Ramos (cell line): Measurements from ENCODE around the gene CCDC13.

Experiments
- in situ Hi-C: fragments of 300-500 bp; cut with MboI; formaldehyde crosslinking; loops from one replicate; pipeline ENCODE4 v1.14.3; 2022; ENCODE audit warnings: low sequenced_read_pairs; ENCODE audit not compliant: unreplicated experiment

The CCDC13 gene

GRCh38 chr3:42735615-42736014 lies 37.4 kb downstream of the CCDC13 start:
- in situ Hi-C loops: no loop called here

GRCh38 chr3:42735019-42735418 lies 38.0 kb downstream of the CCDC13 start:
- in situ Hi-C loops: no loop called here

DNA sequence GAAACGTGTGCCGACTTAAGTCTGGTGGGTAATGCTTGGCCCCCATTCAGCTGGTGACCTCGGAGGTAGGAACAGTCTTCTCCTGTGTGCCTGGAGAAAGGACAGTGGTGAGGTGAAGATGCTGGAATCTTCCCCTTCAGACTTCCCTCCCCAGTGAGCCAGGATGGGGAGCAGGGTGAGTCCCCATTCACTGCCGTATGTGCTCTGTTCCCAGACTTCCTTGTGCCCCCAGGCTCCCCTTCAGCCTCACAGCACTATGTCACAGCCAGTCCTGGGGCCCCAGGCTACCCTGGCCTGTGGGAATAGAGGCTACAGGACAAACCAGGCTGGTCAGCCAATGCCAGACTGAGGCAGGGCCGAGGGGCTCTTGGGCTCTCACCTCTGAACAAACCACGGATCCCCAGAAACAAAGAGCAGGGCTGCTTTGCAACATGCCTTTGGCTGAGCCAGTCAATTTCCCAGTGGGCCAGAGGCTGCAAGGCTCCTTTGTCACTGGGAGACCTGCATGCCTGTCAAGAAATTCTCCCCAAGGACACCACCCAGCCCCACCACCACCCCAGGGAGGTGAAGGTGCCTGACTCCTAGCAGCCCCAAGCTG lies 38.7 kb downstream of the CCDC13 start:
- in situ Hi-C loops: no loop called here

DNA sequence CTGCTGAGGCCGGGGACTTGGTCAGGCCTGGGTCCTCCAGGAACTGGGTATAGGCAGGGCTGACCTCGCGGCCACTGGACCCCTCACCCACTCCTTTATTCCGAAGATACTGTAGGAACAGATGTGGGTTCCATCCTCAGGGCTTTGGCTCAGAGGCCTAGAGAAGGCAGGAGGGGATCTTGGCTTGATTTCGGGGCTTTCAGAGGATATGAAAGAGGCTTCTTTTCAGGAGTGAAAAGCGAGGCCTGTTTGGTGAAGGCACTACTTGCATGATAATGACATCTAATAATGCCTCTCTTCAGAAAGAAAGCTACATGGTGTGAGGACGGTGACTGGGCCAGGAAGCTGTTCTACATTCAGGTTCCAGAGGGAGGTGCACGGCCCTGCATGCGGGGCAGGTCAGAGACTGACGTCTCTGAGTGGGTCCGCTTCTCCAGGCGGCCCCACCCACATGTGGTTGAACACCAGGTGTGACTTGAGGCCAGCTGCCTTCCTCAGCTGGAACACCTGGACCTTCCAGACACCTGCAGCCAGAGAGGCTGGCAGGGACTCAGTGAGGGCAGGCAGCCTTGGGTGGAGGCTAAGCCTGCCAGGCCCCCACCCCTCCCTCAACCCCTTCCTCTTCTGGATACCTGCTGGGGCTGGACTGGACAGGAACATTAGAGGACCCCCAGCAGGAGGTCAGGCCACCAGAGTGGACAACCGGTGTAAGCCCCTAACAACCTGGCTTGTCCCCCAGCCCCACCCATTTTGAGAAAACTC lies 39.4 kb downstream of the CCDC13 start:
- in situ Hi-C loops: no loop called here

GRCh38 chr3:42732829-42733459 lies 40.1 kb downstream of the CCDC13 start:
- in situ Hi-C loops: no loop called here

DNA sequence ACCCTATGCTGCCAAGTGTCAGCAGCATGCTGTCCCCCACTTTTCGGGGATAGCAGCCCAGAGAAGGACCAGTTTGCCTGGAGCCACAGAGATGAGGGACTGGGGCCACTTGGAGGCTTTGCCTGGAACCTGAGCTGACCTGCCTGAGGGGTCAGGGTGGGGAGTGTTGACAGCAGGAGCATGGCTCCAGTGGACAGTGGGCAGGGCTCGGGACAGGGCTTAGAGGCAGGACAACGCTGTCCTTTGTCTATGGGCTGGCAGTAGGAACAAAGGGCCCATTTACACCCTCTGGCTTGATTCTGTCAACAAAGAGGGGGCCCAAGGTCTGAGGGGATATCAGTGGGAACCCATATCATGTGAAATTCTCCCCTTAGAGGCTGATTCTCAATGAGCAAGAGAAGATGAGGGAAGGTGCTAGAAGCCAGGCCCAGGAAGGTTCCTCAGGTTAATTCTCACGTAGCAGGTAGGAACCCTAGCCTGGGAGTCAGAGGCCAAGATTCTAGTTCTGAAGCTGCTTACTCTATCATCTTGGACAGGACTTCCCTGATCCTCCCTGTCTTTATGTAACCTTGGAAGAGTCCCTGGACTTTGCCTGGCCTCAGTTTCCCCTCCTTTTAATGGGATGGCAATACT lies 40.7 kb downstream of the CCDC13 start:
- in situ Hi-C loops: no loop called here

DNA sequence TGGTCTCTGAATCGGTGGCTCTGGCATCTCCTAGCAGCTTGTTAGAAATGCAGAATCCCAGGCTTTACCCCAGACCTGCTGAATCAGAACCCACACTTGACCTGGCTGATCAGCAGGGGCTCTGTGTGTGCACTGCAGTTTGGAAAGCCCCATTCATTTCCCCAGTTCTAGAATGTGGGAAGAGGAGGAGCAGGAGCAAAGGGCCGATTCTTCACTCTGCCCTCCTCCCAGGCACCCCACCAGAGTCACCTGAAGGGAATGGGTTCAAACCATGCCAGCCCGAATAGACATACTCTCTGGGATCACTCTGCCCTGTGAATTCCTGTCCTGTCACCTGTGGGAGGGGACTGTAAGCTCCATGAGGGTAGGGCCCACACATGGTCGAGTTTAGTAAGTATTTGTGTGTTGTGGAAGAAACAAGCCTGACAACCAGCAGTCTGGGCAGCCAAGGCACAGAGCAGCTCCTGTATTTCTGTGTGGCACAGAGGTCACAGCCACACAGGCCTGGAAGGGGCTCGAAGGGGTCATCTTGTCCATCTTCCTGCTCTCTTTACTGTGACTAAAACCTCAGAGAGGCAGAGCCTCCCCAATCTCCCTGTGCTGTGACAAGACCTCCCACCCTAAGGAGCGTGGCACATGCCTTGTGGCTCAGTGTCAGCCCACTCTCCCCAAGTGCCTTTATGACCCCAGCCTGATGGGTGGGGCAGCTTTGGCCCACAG lies 41.4 kb downstream of the CCDC13 start:
- in situ Hi-C loops: no loop called here

GRCh38 chr3:42730706-42731420 lies 42.2 kb downstream of the CCDC13 start:
- in situ Hi-C loops: no loop called here

GRCh38 chr3:42730294-42730693 lies 42.8 kb downstream of the CCDC13 start:
- in situ Hi-C loops: no loop called here

- in situ Hi-C loops: no loop called here
These were observed 43.5 kb downstream of the CCDC13 start for GRCh38 chr3:42729404-42730145.

GRCh38 chr3:42728668-42729364 lies 44.2 kb downstream of the CCDC13 start:
- in situ Hi-C loops: no loop called here

DNA sequence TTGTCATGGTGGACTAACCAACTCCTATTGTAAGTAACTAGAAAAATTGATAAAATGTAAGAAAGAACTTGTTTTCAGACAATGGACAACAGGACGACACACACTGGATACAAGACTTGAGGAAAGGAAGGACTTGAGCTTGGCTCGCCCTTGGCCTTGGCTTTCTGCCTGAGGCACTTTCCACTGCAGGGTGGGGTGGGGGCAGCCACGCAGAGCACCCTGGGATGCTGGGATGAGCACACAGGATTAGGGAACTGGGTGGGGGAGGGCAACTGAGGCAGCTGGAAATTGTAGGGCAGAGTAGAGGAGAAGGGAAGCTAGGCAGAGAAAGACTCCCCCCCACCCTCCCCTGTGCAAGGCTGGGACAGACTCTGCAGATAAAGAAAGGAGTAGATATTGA lies 45.0 kb downstream of the CCDC13 start:
- in situ Hi-C loops: no loop called here

- in situ Hi-C loops: no loop called here
These were observed 47.6 kb downstream of the CCDC13 start for GRCh38 chr3:42725454-42725853.

DNA sequence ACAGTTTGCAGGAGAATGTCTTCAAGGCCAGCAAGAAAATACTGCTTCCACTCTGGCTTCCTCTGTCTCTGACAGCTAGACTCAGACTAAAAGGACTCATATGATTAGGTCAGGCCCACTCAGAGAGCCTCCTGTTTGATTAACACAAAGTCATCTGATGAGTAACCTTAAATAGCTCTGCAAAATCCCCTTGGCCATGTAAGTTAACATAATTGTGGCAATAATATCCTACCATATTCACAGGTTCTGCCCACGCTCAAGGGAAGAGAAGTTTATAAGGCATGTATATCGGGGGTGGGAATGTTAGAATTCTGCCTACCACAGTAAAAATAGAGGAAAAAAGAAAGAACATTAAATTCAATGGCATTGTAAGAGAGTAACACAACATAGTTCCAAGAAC lies 49.8 kb downstream of the CCDC13 start:
- in situ Hi-C loops: no loop called here
